Mammary epithelial cell (primary cell): ENCODE data around the gene PIP4K2A.

Source experiments
- CTCF ChIP-seq, 2 donors: IDR thresholded peaks in 1 of 2; conservative IDR thresholded peaks in 1 of 2; 2 replicates each; pipeline ENCODE4 v1.5.1; 2011 to 2012; ENCODE audit warnings: inconsistent platforms in 2 of 2, low read length in 2 of 2, mild to moderate bottlenecking in 2 of 2, control low read depth in 1 of 2, low read depth in 1 of 2; ENCODE audit not compliant: insufficient read depth in 1 of 2; ENCODE audit errors: extremely low read depth in 1 of 2
- EZH2 ChIP-seq: IDR thresholded peaks from 2 replicates; pipeline ENCODE4 v1.6.1; 2012; ENCODE audit warnings: low read length, inconsistent platforms, borderline replicate concordance

- no peak for TF ChIP-seq CTCF (conservative IDR thresholded peaks at IDR 0.05 in 1 of 2, IDR thresholded peaks at IDR 0.05 in 1 of 2; ENCODE audit: extremely low read depth in 1 of 2, insufficient read depth in 1 of 2, low read depth in 1 of 2, low read length in 2 of 2)
- TF ChIP-seq EZH2, result no peak
These were observed 133.7 kb downstream of the PIP4K2A start for GRCh38 chr10:22580711-22581110.
